GM23338 (cell line): Measurements from ENCODE around the gene RIT2.

ENCODE experiments used
- CTCF ChIP-seq, 2 experiments: fragments of 200-600 bp in 1 of 2; sonication (generic) in 1 of 2; conservative IDR thresholded peaks; 2 replicates each; pipeline versions ENCODE4 v1.5.1 to v1.6.1; 2016 to 2017; ENCODE audit warnings: antibody characterized with exemption in 2 of 2, low read depth in 2 of 2, mild to moderate bottlenecking in 2 of 2, moderate library complexity in 1 of 2
- EZH2 ChIP-seq: fragments of 200-600 bp; sonication (generic); IDR thresholded peaks from one replicate; pipeline ENCODE4 v1.8.0; 2017; ENCODE audit warnings: antibody characterized with exemption, mild to moderate bottlenecking, low read depth; ENCODE audit not compliant: unreplicated experiment
- EZH2phosphoT487 ChIP-seq: fragments of 200-600 bp; sonication (generic); IDR thresholded peaks from one replicate; pipeline ENCODE4 v1.8.1; 2018; ENCODE audit warnings: antibody characterized with exemption; ENCODE audit not compliant: unreplicated experiment
- JUNB ChIP-seq: IDR thresholded peaks from one replicate; pipeline ENCODE4 v1.6.1; 2016; ENCODE audit warnings: antibody characterized with exemption; ENCODE audit not compliant: unreplicated experiment
- POLR2AphosphoS5 ChIP-seq: IDR thresholded peaks from 2 replicates; pipeline ENCODE4 v1.6.1; 2016; ENCODE audit warnings: antibody characterized with exemption, low read depth

GRCh38 chr18:43073771-43074170, 41.7 kb downstream of the RIT2 start:
- TF ChIP-seq CTCF (conservative IDR thresholded peaks at IDR 0.05; ENCODE audit: low read depth in 2 of 2): no peak
- TF ChIP-seq POLR2AphosphoS5: no peak
- no peak for TF ChIP-seq EZH2phosphoT487
- no peak for TF ChIP-seq JUNB
- TF ChIP-seq EZH2: no peak
